Right lobe of liver (tissue), 6 donors: Measurements from ENCODE around the gene HMGCS2. TPM values are rescaled to one million over a fixed set of nuclear protein-coding genes. Genes with fewer than 3 reads are reported as not detected.

Experiments
- ATAC-seq, 4 donors: fragments of 200-7000 bp; cut with Tn5 transposase; one replicate each; pipeline ENCODE4 v1.9.1; 2020; ENCODE audit warnings: mild to moderate bottlenecking in 4 of 4, moderate library complexity in 4 of 4
- DNase-seq, 3 donors: peaks; one replicate each; pipeline ENCODE4 v3.0.0-alpha.2; 2020
- H3K27ac ChIP-seq, 3 donors: fragments of 200-600 bp; one replicate each; pipeline ENCODE4 v1.8.0; 2022
- H3K27me3 ChIP-seq, 2 donors: fragments of 200-600 bp; one replicate each; pipeline ENCODE4 v1.8.0; 2022
- H3K36me3 ChIP-seq, 4 donors: fragments of 200-600 bp; sonication (generic) in 1 of 4; one replicate each; pipeline versions ENCODE4 v1.5.1 to v1.8.0; 2017 to 2022; ENCODE audit warnings: control low read depth in 1 of 4
- H3K4me1 ChIP-seq, 4 donors: fragments of 200-600 bp; sonication (generic) in 1 of 4; one replicate each; pipeline versions ENCODE4 v1.5.1 to v1.8.0; 2017 to 2022; ENCODE audit warnings: control low read depth in 1 of 4
- H3K4me3 ChIP-seq, 3 donors: fragments of 200-600 bp; one replicate each; pipeline ENCODE4 v1.8.0; 2022
- H3K9me3 ChIP-seq, 4 donors: fragments of 200-600 bp; sonication (generic) in 1 of 4; one replicate each; pipeline versions ENCODE4 v1.5.1 to v1.8.0; 2017 to 2022; ENCODE audit warnings: control low read depth in 1 of 4
- POLR2A ChIP-seq: fragments of 450-650 bp; IDR thresholded peaks from one replicate; pipeline ENCODE4 v1.6.1; 2017; ENCODE audit warnings: antibody characterized with exemption, mild to moderate bottlenecking
- WGBS: methylation state at CpG from one replicate; pipeline ENCODE4 v1.1.6; 2018; ENCODE audit warnings: low coverage, low lambda C conversion rate; ENCODE audit not compliant: insufficient coverage; ENCODE audit errors: missing lambda C conversion rate; 5-methylcytosine and 5-hydroxymethylcytosine counted together
- intact Hi-C, 2 donors: fragments of 100-400 bp; cut with DNase I; formaldehyde crosslinking; loops; one replicate each; pipeline versions ENCODE4 v1.11.2 to v1.14.1; 2022
- total RNA-seq, 6 experiments: library from RNA; depleted of rRNA in 2 of 6; stranded (reverse); fragments of >200 nt in 2 of 6; fragmentation: NEBNext Ultra II Directional in 3 of 6; extraction: Animal tissue kit (Norgen Biotek cat#: 25700) in 3 of 6; gene quantifications; one replicate each; pipeline versions ENCODE4 v1.1.0 to v1.2.4, GENCODE V29; 2016 to 2023
- TF ChIP-seq, protein P1 (sequence below), 4 donors: fragments of 200-600 bp in 3 of 4; fragments of 450-650 bp in 1 of 4; IDR thresholded peaks; one replicate each; pipeline versions ENCODE4 v1.5.1 to v1.8.0; 2016 to 2022; ENCODE audit warnings: antibody characterized with exemption in 4 of 4, mild to moderate bottlenecking in 2 of 4
- donor health status: DM: no; HTN: yes; CAD: no.
- donor health status: DM: no; HTN: no; CAD: no.
- donor health status: DM: no; HTN: no; CAD: no.
- donor health status: DM: no; HTN: yes; CAD: no.
- donor health status: DM: no; HTN: yes; CAD: no.

The HMGCS2 gene
- total RNA-seq, 6 experiments from 2014 or later, result 390 to 938 (median 855) TPM

DNA sequence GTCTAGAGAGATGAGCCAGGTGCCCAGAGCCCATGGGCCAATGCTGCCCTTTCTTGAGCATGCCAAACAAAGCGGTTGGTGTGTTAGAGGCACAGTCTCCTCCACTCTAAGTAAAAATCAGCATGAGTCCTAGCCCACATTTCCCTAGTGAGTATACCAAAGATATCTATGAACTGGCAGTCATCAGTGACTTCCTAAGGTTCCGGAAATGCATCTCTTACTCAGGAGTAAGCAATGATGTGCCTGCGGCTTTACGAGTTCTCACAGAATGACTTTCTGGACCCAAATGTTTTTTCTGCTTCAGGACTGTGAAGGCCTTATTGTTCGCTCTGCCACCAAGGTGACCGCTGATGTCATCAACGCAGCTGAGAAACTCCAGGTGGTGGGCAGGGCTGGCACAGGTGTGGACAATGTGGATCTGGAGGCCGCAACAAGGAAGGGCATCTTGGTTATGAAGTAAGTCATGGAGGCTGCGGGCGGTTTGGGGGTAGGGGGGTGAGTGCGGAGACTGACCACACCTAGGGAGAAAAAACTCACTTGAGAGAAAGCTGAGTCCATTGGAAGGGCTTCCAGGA lies 47.8 kb downstream of the HMGCS2 start:
- intact Hi-C loops, result loop anchor here in 1 of 2 donors (5.0 kb wide), 1 partner anchor 39 kb away; no protein-coding TSS in a partner anchor
- DNase-seq (no peak), ATAC-seq (no peak)
- no peaks in the 10 kb centered on the region for H3K27me3 ChIP-seq
- H3K9me3 ChIP-seq, result no peaks in the 10 kb centered on the region
- WGBS, result 88% methylated on average over 10 of the region's 11 CpGs
- H3K36me3 ChIP-seq, result peaks cover 0 to 17% (median 0%) of the 10 kb centered on the region in 4 donors
- H3K27ac ChIP-seq, result no peak overlapping the region
- no peak overlapping the region for H3K4me3 ChIP-seq
- no peak for TF ChIP-seq POLR2A
- TF ChIP-seq, protein P1, sequence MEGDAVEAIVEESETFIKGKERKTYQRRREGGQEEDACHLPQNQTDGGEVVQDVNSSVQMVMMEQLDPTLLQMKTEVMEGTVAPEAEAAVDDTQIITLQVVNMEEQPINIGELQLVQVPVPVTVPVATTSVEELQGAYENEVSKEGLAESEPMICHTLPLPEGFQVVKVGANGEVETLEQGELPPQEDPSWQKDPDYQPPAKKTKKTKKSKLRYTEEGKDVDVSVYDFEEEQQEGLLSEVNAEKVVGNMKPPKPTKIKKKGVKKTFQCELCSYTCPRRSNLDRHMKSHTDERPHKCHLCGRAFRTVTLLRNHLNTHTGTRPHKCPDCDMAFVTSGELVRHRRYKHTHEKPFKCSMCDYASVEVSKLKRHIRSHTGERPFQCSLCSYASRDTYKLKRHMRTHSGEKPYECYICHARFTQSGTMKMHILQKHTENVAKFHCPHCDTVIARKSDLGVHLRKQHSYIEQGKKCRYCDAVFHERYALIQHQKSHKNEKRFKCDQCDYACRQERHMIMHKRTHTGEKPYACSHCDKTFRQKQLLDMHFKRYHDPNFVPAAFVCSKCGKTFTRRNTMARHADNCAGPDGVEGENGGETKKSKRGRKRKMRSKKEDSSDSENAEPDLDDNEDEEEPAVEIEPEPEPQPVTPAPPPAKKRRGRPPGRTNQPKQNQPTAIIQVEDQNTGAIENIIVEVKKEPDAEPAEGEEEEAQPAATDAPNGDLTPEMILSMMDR (IDR thresholded peaks at IDR 0.05), result no peak
- peaks cover 0 to 33% (median 11%) of the 10 kb centered on the region in 4 donors for H3K4me1 ChIP-seq

DNA sequence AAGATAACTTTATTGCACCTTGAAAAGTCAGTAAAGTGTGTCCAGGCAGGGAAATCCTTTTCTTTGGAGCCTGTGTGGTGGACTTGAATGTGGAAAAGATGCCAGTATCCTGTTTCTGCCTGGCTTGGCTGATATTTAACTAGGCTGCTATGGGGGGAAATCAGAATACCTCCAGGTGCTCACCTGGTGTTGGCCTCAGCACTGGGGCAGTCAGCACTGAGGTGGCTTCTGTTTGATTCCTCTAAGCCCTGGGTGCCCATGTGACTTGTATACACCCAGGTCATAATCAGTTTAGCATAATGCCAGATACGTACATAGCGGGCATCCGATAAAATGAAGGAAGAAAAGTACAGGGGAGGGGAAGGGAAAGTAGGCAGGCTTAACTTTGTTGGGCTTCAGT lies 49.7 kb downstream of the HMGCS2 start:
- Histone ChIP-seq H3K27ac (no peak overlapping the region), H3K4me3 (no peak overlapping the region), H3K9me3 (no peaks in the 10 kb centered on the region), H3K4me1 (peaks cover 0 to 42% (median 17%) of the 10 kb centered on the region in 4 donors), H3K27me3 (no peaks in the 10 kb centered on the region), H3K36me3 (peaks cover 0 to 6% (median 0%) of the 10 kb centered on the region in 4 donors)
- DNase-seq, result no peak
- ATAC-seq, result peak in 1 of 4 donors; percentile 16
- TF ChIP-seq POLR2A, result no peak
- TF ChIP-seq, protein P1 (IDR thresholded peaks at IDR 0.05), result no peak
- intact Hi-C loops, result no loop called here
- WGBS, result 73% methylated on average over 2 of the region's 3 CpGs

DNA sequence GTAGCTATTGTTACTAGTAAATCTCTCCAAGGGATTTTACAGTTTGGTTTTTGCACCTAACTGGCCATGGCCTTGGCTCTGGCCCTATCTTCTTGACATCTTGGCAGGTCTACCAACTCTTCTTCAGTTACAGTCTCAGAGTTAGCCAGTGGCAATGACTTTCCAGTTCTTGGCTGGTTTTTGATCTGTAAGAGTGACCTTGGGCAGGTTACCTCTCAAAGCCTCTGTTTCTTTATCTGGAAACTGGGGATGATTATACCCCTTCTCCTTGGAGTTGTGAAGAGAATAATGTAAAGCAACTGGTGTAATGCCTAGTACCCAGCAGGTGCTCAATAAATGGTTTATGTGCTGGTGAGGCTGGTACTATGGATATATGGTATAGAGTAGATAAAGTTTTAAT lies 50.3 kb downstream of the HMGCS2 start:
- H3K36me3 ChIP-seq, result peaks cover 0 to 2% (median 0%) of the 10 kb centered on the region in 4 donors
- H3K9me3 ChIP-seq, result no peaks in the 10 kb centered on the region
- no peaks in the 10 kb centered on the region for H3K27me3 ChIP-seq
- intact Hi-C loops, result no loop called here
- no peak for ATAC-seq
- TF ChIP-seq, protein P1 (IDR thresholded peaks at IDR 0.05), result no peak
- TF ChIP-seq POLR2A, result no peak
- H3K27ac ChIP-seq, result no peak overlapping the region
- peaks cover 0 to 48% (median 19%) of the 10 kb centered on the region in 4 donors for H3K4me1 ChIP-seq
- no peak overlapping the region for H3K4me3 ChIP-seq
- DNase-seq, result no peak

DNA sequence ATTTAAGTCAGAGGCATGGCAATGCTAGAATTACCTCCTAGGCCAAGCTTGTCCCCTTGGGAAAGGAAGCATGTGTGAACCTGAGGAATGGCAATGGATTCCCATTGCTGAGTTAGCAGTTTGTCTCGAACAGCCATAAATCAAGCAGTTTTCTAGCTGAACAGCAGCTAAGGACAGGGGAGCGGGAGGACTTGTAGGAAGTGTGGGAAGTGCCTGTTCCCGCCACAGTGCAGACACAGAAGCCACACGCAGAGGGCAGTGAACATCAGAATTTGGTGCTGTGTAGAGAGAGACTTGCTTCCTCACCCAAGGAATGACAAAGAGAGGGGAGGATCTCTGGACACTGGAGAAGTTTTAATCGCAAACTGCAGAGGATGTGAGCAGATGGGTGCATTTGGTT lies 53.2 kb downstream of the HMGCS2 start:
- Histone ChIP-seq H3K36me3 (no peaks in the 10 kb centered on the region), H3K9me3 (no peaks in the 10 kb centered on the region), H3K4me3 (no peak overlapping the region), H3K27me3 (no peaks in the 10 kb centered on the region), H3K27ac (no peak overlapping the region), H3K4me1 (peaks cover 0 to 32% (median 12%) of the 10 kb centered on the region in 4 donors)
- DNase-seq (no peak), ATAC-seq (no peak)
- TF ChIP-seq, protein P1 (IDR thresholded peaks at IDR 0.05), result no peak
- TF ChIP-seq POLR2A, result no peak
- intact Hi-C loops, result no loop called here
- WGBS, result 48% methylated on average over 5 of the region's 5 CpGs

DNA sequence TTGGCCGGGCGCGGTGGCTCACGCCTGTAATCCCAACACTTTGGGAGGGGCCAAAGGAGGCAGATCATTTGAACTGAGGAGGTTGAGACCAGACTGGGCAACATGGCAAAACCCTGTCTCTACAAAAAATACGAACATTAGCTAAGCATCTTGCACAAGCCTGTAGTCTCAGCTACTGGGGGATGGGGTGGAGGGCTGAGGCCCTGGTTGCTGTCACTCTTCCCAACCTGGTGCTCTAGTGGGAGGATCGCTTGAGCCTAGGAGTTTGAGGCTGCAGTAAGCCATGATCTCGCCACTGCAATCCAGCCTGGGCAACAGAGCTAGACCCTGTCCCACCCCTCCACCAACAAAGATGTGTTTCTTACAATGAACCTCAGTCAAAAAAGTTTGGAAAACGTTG lies 54.1 kb downstream of the HMGCS2 start:
- Histone ChIP-seq H3K4me1 (peaks cover 0 to 32% (median 12%) of the 10 kb centered on the region in 4 donors), H3K4me3 (no peak overlapping the region), H3K9me3 (no peaks in the 10 kb centered on the region), H3K27me3 (no peaks in the 10 kb centered on the region), H3K27ac (peak overlapping the region in 1 of 3 donors; percentile 74), H3K36me3 (no peaks in the 10 kb centered on the region)
- DNase-seq (no peak), ATAC-seq (no peak)
- 74% methylated on average over 6 of the region's 8 CpGs for WGBS
- no peak for TF ChIP-seq POLR2A
- TF ChIP-seq, protein P1 (IDR thresholded peaks at IDR 0.05), result no peak
- intact Hi-C loops, result no loop called here
